MM.1S (cell line): ENCODE data around the gene GATAD2B.

Source experiments
- EZH2 ChIP-seq: fragments of 300-600 bp; sonication (generic); optimal IDR thresholded peaks from 2 replicates; pipeline ENCODE3; 2017; ENCODE audit warnings: low read depth, mild to moderate bottlenecking, antibody characterized with exemption, low read length, mixed read lengths
- TF ChIP-seq, protein P1 (sequence below): fragments of 300-600 bp; sonication (generic); IDR thresholded peaks from 2 replicates; pipeline ENCODE4 v1.5.1; 2016; ENCODE audit warnings: antibody characterized with exemption, low read length, mixed read lengths

DNA sequence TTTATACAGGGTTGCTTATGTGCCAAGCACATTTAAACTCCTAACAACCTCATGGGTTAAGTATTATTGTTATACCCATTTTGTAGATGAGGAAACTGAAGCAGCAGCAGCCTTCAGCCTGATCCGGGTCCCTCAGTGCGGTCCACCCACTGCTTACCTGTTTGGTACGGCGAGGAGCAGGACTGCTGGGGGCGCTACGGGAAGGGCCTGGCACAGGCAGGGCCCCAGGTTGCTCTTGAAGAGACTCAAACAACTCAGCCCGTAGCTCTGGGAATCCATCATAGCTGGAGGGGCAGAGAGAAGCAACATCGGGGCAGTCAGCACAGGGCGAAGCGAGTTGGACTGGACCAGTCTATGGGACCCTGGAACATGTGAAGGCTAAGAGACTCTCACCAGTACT lies 14.6 kb upstream of the GATAD2B start:
- no peak for TF ChIP-seq EZH2
- TF ChIP-seq, protein P1, sequence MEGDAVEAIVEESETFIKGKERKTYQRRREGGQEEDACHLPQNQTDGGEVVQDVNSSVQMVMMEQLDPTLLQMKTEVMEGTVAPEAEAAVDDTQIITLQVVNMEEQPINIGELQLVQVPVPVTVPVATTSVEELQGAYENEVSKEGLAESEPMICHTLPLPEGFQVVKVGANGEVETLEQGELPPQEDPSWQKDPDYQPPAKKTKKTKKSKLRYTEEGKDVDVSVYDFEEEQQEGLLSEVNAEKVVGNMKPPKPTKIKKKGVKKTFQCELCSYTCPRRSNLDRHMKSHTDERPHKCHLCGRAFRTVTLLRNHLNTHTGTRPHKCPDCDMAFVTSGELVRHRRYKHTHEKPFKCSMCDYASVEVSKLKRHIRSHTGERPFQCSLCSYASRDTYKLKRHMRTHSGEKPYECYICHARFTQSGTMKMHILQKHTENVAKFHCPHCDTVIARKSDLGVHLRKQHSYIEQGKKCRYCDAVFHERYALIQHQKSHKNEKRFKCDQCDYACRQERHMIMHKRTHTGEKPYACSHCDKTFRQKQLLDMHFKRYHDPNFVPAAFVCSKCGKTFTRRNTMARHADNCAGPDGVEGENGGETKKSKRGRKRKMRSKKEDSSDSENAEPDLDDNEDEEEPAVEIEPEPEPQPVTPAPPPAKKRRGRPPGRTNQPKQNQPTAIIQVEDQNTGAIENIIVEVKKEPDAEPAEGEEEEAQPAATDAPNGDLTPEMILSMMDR = no peak
